Tibial nerve (tissue), 4 donors: ENCODE measurements around the gene GABBR2. TPM values are rescaled to one million over a fixed set of nuclear protein-coding genes. Genes with fewer than 3 reads are reported as not detected.
"Not testable (repeated sequence)": the region's sequence is repeated elsewhere in the genome, so short reads cannot be mapped to it uniquely, and the experiment has no call there.

ENCODE experiments used
- DNase-seq, 2 donors: peaks; one replicate each; pipeline ENCODE4 v3.0.0-alpha.2; 2019; ENCODE audit warnings: low spot score in 2 of 2
- H3K27ac ChIP-seq, 4 donors: fragments of 200-600 bp; sonication (generic) in 3 of 4; one replicate each; pipeline ENCODE4 v1.5.1; 2017 to 2019; ENCODE audit warnings: mild to moderate bottlenecking in 1 of 4
- H3K27me3 ChIP-seq, 2 donors: fragments of 200-600 bp; sonication (generic) in 1 of 2; one replicate each; pipeline versions ENCODE4 v1.5.1 to v1.6.0; 2017 to 2019
- H3K36me3 ChIP-seq, 3 donors: fragments of 200-600 bp; sonication (generic); one replicate each; pipeline ENCODE4 v1.5.1; 2018 to 2019
- H3K4me1 ChIP-seq, 4 donors: fragments of 200-600 bp; sonication (generic) in 3 of 4; one replicate each; pipeline ENCODE4 v1.5.1; 2017 to 2019
- H3K4me3 ChIP-seq, 4 donors: fragments of 200-600 bp; sonication (generic) in 3 of 4; one replicate each; pipeline ENCODE4 v1.5.1; 2017 to 2019; ENCODE audit warnings: mild to moderate bottlenecking in 1 of 4, moderate library complexity in 1 of 4
- H3K9me3 ChIP-seq, 4 donors: fragments of 200-600 bp; sonication (generic) in 3 of 4; one replicate each; pipeline ENCODE4 v1.5.1; 2017 to 2019
- EP300 ChIP-seq, 2 donors: sonication (generic); formaldehyde crosslinking; IDR thresholded peaks; one replicate each; pipeline ENCODE4 v1.6.1; 2017; ENCODE audit warnings: antibody characterized with exemption in 2 of 2, mild to moderate bottlenecking in 1 of 2
- POLR2A ChIP-seq, 2 donors: fragments of 450-650 bp; IDR thresholded peaks; one replicate each; pipeline ENCODE4 v1.6.1; 2017; ENCODE audit warnings: antibody characterized with exemption in 2 of 2, mild to moderate bottlenecking in 2 of 2, moderate library complexity in 2 of 2
- WGBS, 2 donors: methylation state at CpG; one replicate each; pipeline ENCODE4 v1.1.5; 2018; 5-methylcytosine and 5-hydroxymethylcytosine counted together
- total RNA-seq, 4 donors: library from RNA; depleted of rRNA; stranded (reverse); fragments of >200 nt; gene quantifications; one replicate each; pipeline ENCODE4 v1.1.0, GENCODE V29; 2016
- TF ChIP-seq, protein P1 (sequence below), 5 experiments: fragments of 200-600 bp in 3 of 5; fragments of 450-650 bp in 2 of 5; sonication (generic) in 3 of 5; IDR thresholded peaks; one replicate each; pipeline ENCODE4 v1.5.1; 2016 to 2019; ENCODE audit warnings: antibody characterized with exemption in 5 of 5, mild to moderate bottlenecking in 3 of 5, moderate library complexity in 2 of 5

The GABBR2 gene
- total RNA-seq, 4 donors from 2014 or later, result 0.20 to 0.22 TPM; not detected in 2

DNA sequence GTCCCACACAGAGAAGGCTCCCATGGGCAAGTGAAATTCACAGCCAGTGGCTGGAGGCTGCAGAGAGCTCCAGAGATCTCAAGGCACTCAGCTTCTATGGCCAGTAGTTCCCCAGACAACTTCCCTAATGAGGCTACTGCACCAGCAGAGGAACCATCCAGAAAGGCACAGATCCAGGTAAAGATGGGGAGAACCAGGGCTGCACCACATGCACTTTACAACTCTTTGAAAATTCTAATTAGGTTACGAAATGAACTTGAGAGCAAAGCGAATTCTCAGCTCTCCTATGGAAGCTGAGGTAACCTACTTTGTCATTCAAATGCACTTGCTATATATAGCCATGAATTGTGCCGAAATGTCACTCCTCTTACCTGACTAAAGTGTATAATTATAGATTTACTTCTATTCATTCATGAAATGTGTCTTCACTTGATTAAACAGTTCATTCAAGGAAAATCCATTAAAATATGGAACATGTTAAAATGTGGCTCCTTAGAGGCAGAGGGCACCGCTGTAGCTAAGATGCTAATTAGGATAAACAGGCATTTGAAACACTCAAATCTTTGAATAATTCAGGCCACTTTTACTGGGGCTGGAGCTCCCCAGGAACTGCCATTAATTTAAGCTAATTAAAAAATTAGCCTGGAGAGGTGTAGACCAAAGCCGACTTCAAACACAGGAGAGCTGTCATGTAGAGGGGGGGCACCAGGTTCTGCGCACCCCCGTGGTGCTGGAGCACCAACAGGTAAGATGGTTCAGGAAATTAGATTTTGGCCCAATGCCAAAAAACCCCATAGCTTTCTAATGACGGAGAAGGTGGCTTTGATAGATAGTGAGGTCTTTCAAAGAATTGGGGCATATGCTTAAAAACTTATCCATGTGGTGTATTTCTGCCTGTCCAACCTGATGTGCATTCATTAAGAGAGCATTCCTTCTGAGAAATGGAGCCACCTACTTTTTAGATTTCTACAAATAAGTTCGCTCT is 204.1 kb downstream of the GABBR2 start:
- TF ChIP-seq, protein P1, sequence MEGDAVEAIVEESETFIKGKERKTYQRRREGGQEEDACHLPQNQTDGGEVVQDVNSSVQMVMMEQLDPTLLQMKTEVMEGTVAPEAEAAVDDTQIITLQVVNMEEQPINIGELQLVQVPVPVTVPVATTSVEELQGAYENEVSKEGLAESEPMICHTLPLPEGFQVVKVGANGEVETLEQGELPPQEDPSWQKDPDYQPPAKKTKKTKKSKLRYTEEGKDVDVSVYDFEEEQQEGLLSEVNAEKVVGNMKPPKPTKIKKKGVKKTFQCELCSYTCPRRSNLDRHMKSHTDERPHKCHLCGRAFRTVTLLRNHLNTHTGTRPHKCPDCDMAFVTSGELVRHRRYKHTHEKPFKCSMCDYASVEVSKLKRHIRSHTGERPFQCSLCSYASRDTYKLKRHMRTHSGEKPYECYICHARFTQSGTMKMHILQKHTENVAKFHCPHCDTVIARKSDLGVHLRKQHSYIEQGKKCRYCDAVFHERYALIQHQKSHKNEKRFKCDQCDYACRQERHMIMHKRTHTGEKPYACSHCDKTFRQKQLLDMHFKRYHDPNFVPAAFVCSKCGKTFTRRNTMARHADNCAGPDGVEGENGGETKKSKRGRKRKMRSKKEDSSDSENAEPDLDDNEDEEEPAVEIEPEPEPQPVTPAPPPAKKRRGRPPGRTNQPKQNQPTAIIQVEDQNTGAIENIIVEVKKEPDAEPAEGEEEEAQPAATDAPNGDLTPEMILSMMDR (IDR thresholded peaks at IDR 0.05), result no peak
- TF ChIP-seq POLR2A (IDR thresholded peaks at IDR 0.05) (no peak), EP300 (IDR thresholded peaks at IDR 0.05) (no peak)
- DNase-seq, result no peak
- 75 to 80% methylated on average over 9 of the region's 9 CpGs for WGBS, 2 donors
- Histone ChIP-seq H3K36me3 (no peaks in the 10 kb centered on the region), H3K4me1 (peaks cover 0 to 3% (median 0%) of the 10 kb centered on the region in 4 donors), H3K27ac (no peak overlapping the region), H3K9me3 (no peaks in the 10 kb centered on the region), H3K27me3 (no peaks in the 10 kb centered on the region), H3K4me3 (no peak overlapping the region)

DNA sequence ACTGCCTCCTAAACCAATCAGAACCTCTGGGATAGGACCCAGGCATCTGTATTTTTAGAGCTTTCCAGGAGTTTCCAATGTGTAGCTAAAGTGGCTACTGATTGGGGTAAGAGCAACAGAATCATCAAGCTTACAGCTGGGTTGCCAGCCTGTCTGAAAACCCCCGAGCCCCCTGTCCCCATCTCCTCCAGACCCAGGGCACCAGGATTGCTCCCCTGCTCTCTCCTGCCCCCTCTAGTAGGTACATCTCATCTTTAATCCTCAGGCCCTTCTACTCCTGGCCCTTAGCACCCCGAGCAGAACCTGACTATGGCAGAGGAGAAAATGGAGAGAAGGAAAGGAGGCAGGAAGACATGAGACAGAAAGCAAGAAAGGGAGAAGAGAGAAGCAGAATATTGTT is 204.9 kb downstream of the GABBR2 start:
- DNase-seq, result no peak
- TF ChIP-seq EP300 (IDR thresholded peaks at IDR 0.05) (no peak), POLR2A (IDR thresholded peaks at IDR 0.05) (no peak)
- TF ChIP-seq, protein P1 (IDR thresholded peaks at IDR 0.05), result no peak
- 83 to 97% methylated on average over 2 of the region's 2 CpGs for WGBS, 2 donors

DNA sequence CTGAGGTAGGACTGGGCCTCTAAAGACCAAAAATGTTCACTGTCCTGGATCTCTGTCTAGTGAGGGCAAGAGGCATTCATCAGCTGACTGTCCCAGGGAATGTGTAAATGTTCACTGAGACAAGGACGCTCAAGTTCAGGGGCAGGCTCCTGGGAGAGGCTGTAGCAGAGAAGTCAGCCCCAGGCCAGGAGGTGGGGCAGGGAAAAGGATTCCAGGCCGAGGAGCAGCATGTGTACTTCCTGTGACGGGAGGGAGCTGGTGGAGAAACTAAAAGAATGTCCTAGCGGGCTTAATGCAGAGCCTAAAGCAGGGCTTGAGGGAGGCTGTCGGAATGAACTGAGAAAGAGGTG is 205.8 kb downstream of the GABBR2 start:
- no peak for DNase-seq
- 25 to 27% methylated on average over 5 of the region's 5 CpGs for WGBS, 2 donors
- Histone ChIP-seq H3K27me3 (no peaks in the 10 kb centered on the region), H3K4me1 (peaks cover 0 to 3% (median 0%) of the 10 kb centered on the region in 4 donors), H3K4me3 (no peak overlapping the region), H3K27ac (peak overlapping the region in 2 of 4 donors; percentile 0 to 2), H3K9me3 (no peaks in the 10 kb centered on the region), H3K36me3 (no peaks in the 10 kb centered on the region)
- TF ChIP-seq, protein P1 (IDR thresholded peaks at IDR 0.05), result no peak
- TF ChIP-seq POLR2A (IDR thresholded peaks at IDR 0.05) (no peak), EP300 (IDR thresholded peaks at IDR 0.05) (no peak)

More for the DNA sequence above, 204.9 kb downstream of the GABBR2 start:
- H3K9me3 ChIP-seq, result no peaks in the 10 kb centered on the region
- no peak overlapping the region for H3K27ac ChIP-seq
- H3K27me3 ChIP-seq, result no peaks in the 10 kb centered on the region
- no peak overlapping the region for H3K4me3 ChIP-seq
- H3K36me3 ChIP-seq, result no peaks in the 10 kb centered on the region
- H3K4me1 ChIP-seq, result peaks cover 0 to 3% (median 0%) of the 10 kb centered on the region in 4 donors

DNA sequence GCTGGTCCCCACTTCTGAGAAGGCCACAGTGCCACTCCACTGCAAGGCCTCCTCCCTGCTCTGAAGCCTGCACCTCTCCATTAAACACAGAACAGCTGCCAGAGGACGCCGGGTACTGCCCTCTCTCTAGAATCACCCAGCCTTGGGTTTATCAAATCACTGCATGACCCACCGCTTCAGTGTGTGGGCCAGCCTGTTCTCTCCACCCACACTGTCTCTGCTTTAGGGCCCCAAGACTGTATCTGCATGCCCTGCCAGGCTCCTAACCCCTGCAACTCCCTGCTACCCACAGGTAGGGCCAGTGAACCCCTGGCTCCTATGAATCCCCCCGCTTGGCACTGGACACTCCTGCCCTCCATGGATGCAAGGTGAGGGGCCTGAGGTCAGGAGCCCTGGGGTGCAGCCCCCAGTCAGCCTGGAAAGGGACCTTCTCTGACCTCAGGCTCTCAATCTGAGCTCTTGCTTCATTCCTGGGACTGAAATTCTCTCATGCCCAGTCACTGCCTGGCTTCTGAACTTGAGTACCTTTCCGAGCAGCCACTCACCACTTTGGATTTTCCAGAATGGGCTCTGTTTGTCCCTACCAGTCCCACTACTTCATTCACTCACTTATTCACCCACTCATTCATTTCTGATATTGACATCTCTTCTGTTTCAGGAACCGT is 206.3 kb downstream of the GABBR2 start:
- no peaks in the 10 kb centered on the region for H3K27me3 ChIP-seq
- H3K36me3 ChIP-seq, result no peaks in the 10 kb centered on the region
- no peak for DNase-seq
- no peak overlapping the region for H3K4me3 ChIP-seq
- TF ChIP-seq EP300 (IDR thresholded peaks at IDR 0.05) (no peak), POLR2A (IDR thresholded peaks at IDR 0.05) (no peak)
- TF ChIP-seq, protein P1 (IDR thresholded peaks at IDR 0.05), result no peak
- H3K27ac ChIP-seq, result peak overlapping the region in 1 of 4 donors; percentile 2
- peaks cover 0 to 3% (median 0%) of the 10 kb centered on the region in 4 donors for H3K4me1 ChIP-seq
- no peaks in the 10 kb centered on the region for H3K9me3 ChIP-seq
- WGBS, 2 donors, result 75 to 80% methylated on average over 6 of the region's 6 CpGs

DNA sequence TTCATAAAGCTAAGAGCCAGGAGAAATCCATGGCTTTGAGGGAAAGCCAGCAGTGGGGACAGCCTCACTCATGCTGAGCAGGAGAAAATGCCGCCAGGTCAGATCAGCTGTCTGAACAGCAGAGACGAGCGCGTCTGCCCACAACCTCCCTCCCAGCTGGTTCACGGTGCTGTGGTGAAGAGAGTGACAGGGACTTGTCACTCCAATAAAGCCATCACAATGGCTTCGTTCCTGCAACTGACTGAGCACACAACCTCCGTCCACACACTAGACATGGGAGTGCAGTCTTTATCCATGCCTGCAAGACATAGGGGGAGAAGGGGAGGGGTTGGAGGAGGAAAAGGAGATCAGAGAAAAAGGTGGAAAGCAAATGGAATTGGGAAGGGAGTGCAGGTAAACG is 206.9 kb downstream of the GABBR2 start:
- no peak overlapping the region for H3K27ac ChIP-seq
- no peak overlapping the region for H3K4me3 ChIP-seq
- no peak for DNase-seq
- TF ChIP-seq POLR2A (IDR thresholded peaks at IDR 0.05) (no peak), EP300 (IDR thresholded peaks at IDR 0.05) (no peak)
- TF ChIP-seq, protein P1 (IDR thresholded peaks at IDR 0.05), result no peak
- WGBS, 2 donors, result 74 to 80% methylated on average over 8 of the region's 8 CpGs
- no peaks in the 10 kb centered on the region for H3K36me3 ChIP-seq
- H3K27me3 ChIP-seq, result no peaks in the 10 kb centered on the region
- no peaks in the 10 kb centered on the region for H3K9me3 ChIP-seq
- H3K4me1 ChIP-seq, result peaks cover 0 to 3% (median 0%) of the 10 kb centered on the region in 4 donors

DNA sequence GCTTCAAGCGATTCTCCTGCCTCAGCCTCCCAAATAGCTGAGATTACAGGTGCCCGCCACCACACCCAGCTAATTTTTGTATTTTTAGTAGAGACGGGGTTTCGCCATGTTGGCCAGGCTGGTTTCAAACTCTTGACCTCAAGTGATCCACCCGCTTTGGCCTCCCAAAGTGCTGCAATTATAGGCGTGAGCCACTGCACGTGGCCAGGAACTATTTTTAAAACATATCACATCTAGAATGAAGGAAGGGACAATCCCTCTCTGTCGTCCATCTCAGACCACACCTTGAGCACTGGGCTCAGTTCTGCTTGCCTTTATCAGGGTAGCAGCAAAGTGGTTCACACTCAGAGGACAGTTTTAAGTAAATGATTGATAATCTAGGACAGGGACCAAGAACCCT is 207.5 kb downstream of the GABBR2 start:
- not testable (repeated sequence) for H3K9me3 ChIP-seq, H3K36me3 ChIP-seq, DNase-seq, H3K27me3 ChIP-seq, H3K27ac ChIP-seq, H3K4me3 ChIP-seq, H3K4me1 ChIP-seq
- 81 to 85% methylated on average over 8 of the region's 8 CpGs for WGBS, 2 donors
